ENCODE results near the gene RPTOR.

DNA sequence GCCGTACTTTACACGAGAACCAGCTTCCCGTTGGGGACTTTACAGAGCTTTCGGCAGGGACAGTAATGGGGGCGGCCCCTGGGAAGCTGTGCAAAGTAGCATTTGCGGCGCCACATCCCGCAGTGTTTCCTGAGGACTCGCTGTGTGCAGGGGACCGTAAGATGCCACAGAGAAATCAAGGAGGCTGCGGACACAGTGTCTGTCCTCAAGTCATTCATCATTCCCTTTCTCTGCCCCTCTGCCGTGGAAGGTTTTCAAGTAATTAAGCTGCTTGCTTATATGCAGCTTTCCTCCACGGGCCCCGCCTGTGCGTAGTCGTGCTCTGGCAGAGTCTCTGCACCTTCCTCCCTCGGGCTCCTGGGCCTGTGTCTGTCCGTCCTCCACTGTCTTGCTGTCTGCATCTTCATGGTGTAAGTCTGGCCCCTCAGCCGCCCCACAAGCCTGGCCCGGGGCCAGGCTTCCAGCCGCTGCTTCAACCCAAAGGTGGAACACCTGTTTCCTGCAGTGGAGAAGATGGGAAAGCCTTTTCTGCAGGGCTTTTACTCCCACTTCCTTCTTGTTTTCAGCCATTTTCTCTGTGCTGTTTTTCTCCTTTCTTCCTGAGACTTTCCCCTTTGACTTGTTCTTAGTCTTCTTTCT, 230.1 kb downstream of the RPTOR start:
- TF ChIP-seq JUN (IDR thresholded peaks at IDR 0.05; ENCODE audit: borderline replicate concordance, insufficient read depth, insufficient read length, low read depth), result no peak
- no peak for TF ChIP-seq CTCF (IDR thresholded peaks at IDR 0.05; ENCODE audit: extremely low read depth in 1 of 2, insufficient read depth in 1 of 2, low read depth in 1 of 2, low read length in 2 of 2)
- no peak for TF ChIP-seq POLR2A (IDR thresholded peaks at IDR 0.05; ENCODE audit: low read depth, low read length)
- TF ChIP-seq POLR2AphosphoS5 (IDR thresholded peaks at IDR 0.05; ENCODE audit: insufficient read depth, low read depth, low read length), result no peak
- TF ChIP-seq MYC (IDR thresholded peaks at IDR 0.05; ENCODE audit: low read depth, low read length), result no peak

Data from endothelial cell of umbilical vein (primary cell).